Esophagus (tissue), 2 donors: ENCODE measurements around the gene ATP9A. TPM values are rescaled to one million over a fixed set of nuclear protein-coding genes. Genes with fewer than 3 reads are reported as not detected.
A peak's percentile ranks its signal among the peaks of the same experiment; 100 is the strongest.
"Not testable (repeated sequence)": the region's sequence is repeated elsewhere in the genome, so short reads cannot be mapped to it uniquely, and the experiment has no call there.

ENCODE experiments used
- H3K27ac ChIP-seq, 2 donors: one replicate each; pipeline ENCODE4 v1.5.1; 2013; ENCODE audit warnings: low read depth in 2 of 2, mild to moderate bottlenecking in 2 of 2, inconsistent platforms in 1 of 2, low read length in 1 of 2, moderate library complexity in 1 of 2
- H3K27me3 ChIP-seq, 2 donors: one replicate each; pipeline ENCODE4 v1.6.1; 2013; ENCODE audit warnings: low read length in 2 of 2, control low read depth in 1 of 2, mild to moderate bottlenecking in 1 of 2; ENCODE audit not compliant: insufficient read depth in 2 of 2, control insufficient read depth in 1 of 2
- H3K36me3 ChIP-seq, 2 donors: one replicate each; pipeline ENCODE4 v1.6.1; 2013; ENCODE audit warnings: low read length in 1 of 2; ENCODE audit not compliant: control insufficient read depth in 2 of 2, insufficient read depth in 2 of 2
- H3K4me1 ChIP-seq, 2 donors: one replicate each; pipeline ENCODE4 v1.6.1; 2013; ENCODE audit warnings: low read length in 1 of 2; ENCODE audit not compliant: control insufficient read depth in 2 of 2, insufficient read depth in 2 of 2
- H3K4me3 ChIP-seq, 2 donors: one replicate each; pipeline ENCODE4 v1.5.1; 2013; ENCODE audit warnings: low read length in 2 of 2, mild to moderate bottlenecking in 2 of 2, low read depth in 1 of 2, moderate library complexity in 1 of 2
- H3K9me3 ChIP-seq, 2 donors: one replicate each; pipeline ENCODE4 v1.6.1; 2013; ENCODE audit warnings: mild to moderate bottlenecking in 2 of 2, low read depth in 1 of 2, low read length in 1 of 2, moderate library complexity in 1 of 2; ENCODE audit not compliant: control insufficient read depth in 2 of 2, insufficient read depth in 1 of 2
- WGBS, 2 donors: extraction: QIAGEN DNeasy Blood & Tissue Kit; methylation state at CpG; one replicate each; pipeline ENCODE4 v1.1.7; 2013; 5-methylcytosine and 5-hydroxymethylcytosine counted together
- polyA plus RNA-seq, 2 donors: library from polyadenylated mRNA; stranded (reverse); fragments of 200-250 nt; gene quantifications; one replicate each; pipeline ENCODE4 v1.2.3, GENCODE V29; 2013
- donor health status: healthy with polysubstance abuse.
- donor health status: Bipolar disorder and iron deficiency.

The ATP9A gene
- polyA plus RNA-seq, 2 donors: 5.0 to 7.5 TPM

DNA sequence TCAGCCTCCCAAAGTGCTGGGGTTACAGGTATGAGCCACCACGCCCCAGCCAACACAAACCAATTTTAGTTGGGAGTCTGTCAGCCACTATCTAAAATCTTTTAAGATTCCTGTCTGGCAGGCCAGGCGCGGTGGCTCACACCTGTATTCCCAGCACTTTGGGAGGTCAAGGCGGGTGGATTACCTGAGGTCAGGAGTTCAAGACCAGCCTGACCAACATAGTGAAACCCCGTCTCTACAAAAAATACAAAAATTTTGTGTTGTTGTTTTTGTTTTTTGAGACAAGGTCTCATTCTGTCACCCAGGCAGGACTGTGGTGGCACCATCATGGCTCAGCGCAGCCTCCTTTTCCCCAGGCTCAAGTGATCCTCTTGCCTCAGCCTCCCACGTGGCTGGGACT is 27.9 kb downstream of the ATP9A start:
- not testable (repeated sequence) for H3K36me3 ChIP-seq, H3K4me3 ChIP-seq, H3K9me3 ChIP-seq, H3K27me3 ChIP-seq, H3K27ac ChIP-seq
- WGBS, 2 donors: 94 to 96% methylated on average over 7 of the region's 7 CpGs
- H3K4me1 ChIP-seq: peaks cover 0 to 13% of the 10 kb centered on the region in 2 donors

DNA sequence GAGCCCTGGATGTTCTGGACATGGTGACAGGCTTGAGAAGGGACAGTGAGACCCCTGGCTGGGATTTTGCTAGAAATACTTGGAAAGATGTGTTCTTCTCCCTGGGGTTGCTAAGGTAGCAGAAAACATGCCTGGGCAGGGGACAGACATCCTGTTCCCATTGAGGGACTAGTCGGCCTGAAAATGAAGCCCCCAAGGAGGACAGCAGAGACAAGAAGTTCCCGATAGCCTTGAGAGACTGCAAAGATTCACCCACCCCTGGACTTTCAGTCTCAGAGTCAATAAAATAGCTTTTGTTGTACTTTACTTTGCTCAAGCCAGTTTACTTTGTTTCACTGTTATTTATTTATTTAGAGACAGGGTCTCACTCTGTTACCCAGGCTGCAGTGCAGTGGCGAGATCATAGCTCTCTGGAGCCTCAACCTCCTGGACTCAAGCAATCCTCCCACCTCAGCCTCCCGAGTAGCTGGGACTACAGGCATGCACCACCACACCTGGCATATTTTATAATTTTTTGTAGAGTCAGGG is 28.4 kb downstream of the ATP9A start:
- no peak overlapping the region for H3K4me3 ChIP-seq
- no peaks in the 10 kb centered on the region for H3K9me3 ChIP-seq
- no peaks in the 10 kb centered on the region for H3K27me3 ChIP-seq
- peaks cover 0 to 13% of the 10 kb centered on the region in 2 donors for H3K4me1 ChIP-seq
- H3K36me3 ChIP-seq: no peaks in the 10 kb centered on the region
- no peak overlapping the region for H3K27ac ChIP-seq
- 83 to 90% methylated on average over 4 of the region's 4 CpGs for WGBS, 2 donors

DNA sequence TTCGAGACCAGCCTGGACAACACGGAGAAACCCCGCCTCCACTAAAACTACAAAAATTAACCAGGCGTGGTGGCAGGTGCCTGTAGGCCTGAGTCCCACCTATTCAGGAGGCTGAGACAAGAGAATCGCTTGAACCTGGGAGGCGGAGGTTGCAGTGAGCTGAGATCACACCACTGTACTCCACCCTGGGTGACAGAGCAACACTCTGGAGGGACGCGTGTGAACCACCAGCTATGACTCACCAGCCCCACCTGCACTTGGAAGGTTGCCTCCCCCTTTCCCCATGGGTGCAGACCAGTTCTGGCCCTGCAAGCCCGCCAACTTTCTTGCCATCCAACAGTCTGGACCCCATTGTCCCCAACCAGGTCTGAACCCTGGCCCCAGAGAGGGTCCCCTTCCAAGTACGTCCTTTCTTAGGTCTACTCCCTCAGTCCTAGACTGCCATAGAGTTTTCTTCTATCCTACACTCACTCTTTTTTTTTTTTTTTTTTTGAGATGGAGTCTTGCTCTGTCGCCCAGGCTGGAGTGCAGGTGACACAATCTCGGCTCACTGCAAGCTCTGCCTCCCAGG is 29.2 kb downstream of the ATP9A start:
- 80 to 88% methylated on average over 12 of the region's 12 CpGs for WGBS, 2 donors

DNA sequence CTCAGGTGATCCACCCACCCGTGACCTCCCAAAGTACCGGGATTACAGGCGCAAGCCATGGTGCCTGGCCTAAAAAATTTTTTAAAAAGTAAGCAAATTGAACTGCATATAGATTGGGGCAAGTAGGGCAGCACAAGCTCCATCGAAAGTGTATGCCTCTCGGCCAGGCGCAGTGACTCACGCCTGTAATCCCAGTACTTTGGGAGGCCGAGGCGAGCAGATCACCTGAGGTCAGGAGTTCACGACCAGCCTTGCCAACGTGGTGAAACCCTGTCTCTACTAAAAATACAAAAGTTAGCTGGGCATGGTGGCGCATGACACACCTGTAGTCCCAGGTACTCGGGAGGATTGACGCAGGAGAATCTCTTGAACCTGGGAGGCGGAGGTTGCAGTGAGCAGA is 29.9 kb downstream of the ATP9A start:
- H3K9me3 ChIP-seq, H3K4me3 ChIP-seq, H3K27me3 ChIP-seq, H3K36me3 ChIP-seq: not testable (repeated sequence)
- 77 to 83% methylated on average over 15 of the region's 15 CpGs for WGBS, 2 donors
- Histone ChIP-seq H3K27ac (peak overlapping the region in 1 of 2 donors; percentile 48), H3K4me1 (peaks cover 0 to 11% of the 10 kb centered on the region in 2 donors)

More for the DNA sequence above, 29.2 kb downstream of the ATP9A start:
- Histone ChIP-seq H3K4me1 (peaks cover 0 to 11% of the 10 kb centered on the region in 2 donors), H3K27me3 (no peaks in the 10 kb centered on the region), H3K36me3 (no peaks in the 10 kb centered on the region), H3K27ac (peak overlapping the region in 1 of 2 donors; percentile 52), H3K4me3 (no peak overlapping the region), H3K9me3 (no peaks in the 10 kb centered on the region)

DNA sequence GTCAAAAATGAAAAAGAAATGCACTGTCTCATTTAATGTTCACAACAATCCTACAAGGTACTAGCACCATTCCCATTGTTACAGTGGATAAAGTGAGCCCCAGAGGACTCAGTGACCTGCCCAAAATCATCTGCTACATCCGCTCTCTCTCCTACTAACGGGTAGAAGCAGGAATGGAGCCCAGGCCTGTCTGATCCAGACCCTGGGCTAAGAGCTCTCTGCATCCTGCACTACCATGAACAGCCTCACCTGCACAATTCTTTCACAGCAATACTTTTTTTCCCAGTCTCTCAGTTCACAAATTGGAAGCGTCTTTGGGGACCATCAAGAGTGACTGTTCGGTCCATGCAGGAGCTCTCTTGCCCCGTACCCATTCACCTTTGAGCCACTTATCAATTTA is 31.2 kb downstream of the ATP9A start:
- Histone ChIP-seq H3K4me3 (no peak overlapping the region), H3K27me3 (no peaks in the 10 kb centered on the region), H3K9me3 (no peaks in the 10 kb centered on the region), H3K27ac (no peak overlapping the region), H3K4me1 (peaks cover 0 to 10% of the 10 kb centered on the region in 2 donors), H3K36me3 (no peaks in the 10 kb centered on the region)
- WGBS, 2 donors: 74% methylated on average over 5 of the region's 5 CpGs

DNA sequence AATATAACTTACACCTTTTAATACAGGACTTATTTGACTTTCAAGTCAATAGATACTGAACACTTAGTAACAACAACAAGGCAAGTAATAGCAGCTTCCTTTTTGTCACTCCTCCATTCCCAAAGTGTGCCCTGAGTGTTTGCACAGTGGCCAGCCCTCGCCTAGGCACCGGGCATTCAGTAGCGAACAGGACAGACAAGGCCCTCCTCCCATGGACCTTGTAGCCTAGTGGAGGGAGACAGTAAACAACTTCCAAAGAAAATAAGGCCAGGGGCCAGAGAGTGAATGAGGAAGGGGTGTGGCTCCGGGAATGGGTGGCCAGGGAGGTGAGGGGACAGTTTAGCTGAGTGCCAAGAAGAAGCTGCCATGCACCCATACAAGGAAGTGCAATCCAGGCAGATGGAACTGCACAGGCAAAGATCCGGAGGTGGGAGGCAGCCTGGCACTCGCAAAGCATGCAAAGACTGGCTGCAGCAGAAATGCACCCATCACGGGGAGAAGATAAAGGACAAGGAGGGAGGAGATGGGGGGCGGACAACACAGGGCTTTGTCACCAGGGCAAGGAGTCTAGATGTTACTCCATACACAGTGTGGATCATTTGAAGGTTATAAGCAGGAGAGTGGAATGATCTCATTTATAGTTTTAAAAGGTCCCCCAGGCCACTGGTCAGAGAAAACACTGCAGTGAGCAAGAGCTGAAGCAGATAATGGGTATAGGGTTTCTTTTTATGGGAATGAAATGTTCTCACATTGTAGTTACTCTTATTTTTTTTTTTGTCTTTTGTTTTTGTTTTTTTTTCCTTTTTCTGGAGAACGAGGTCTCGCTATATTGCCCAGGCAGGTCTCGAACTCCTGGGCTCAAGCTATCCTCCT is 32.2 kb downstream of the ATP9A start:
- Histone ChIP-seq H3K36me3 (no peaks in the 10 kb centered on the region), H3K27ac (no peak overlapping the region), H3K27me3 (no peaks in the 10 kb centered on the region), H3K9me3 (no peaks in the 10 kb centered on the region), H3K4me1 (peaks cover 0 to 12% of the 10 kb centered on the region in 2 donors), H3K4me3 (no peak overlapping the region)
- 62 to 73% methylated on average over 11 of the region's 11 CpGs for WGBS, 2 donors

DNA sequence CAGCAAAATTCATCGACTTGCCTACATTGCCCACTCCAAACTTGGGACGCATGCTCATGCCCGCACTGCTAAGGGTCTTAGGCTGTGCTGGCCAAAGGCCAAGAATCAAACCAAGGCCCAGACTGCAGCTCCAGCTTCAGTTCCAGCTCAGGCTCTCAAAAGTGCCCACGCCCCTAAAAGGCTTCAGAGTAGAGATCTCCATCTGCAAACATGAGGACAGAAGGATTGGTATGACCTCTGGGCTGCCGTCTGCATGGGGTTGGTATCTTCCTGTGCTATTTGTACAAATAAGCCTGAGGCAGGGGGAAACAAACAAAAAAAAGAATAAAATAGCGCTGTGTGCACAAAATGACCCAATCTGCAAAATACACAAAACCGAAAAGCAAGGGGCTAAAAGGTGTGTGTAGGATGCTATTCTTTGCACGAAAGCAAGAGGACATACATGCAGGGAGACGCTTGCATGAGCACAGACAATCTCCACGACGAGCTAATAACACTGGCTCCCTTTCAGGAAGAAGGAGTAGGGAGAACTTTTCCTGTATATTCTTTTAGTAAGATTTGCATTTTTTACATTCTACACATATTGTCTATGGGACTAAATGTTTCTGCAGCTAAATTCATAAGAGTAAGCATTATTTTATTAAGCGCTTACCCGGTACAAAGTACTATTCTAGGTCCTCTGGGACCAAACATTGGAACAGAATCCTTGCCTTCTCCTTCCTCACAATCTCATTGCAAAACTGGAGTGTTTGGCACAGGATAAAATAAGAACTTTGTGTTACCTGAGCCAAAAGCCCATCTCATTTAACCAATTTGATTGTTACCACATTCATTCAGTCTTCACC is 33.1 kb downstream of the ATP9A start:
- peaks cover 0 to 12% of the 10 kb centered on the region in 2 donors for H3K4me1 ChIP-seq
- H3K9me3 ChIP-seq: no peaks in the 10 kb centered on the region
- no peaks in the 10 kb centered on the region for H3K36me3 ChIP-seq
- no peak overlapping the region for H3K4me3 ChIP-seq
- no peaks in the 10 kb centered on the region for H3K27me3 ChIP-seq
- H3K27ac ChIP-seq: no peak overlapping the region
- WGBS, 2 donors: 64 to 70% methylated on average over 13 of the region's 13 CpGs

DNA sequence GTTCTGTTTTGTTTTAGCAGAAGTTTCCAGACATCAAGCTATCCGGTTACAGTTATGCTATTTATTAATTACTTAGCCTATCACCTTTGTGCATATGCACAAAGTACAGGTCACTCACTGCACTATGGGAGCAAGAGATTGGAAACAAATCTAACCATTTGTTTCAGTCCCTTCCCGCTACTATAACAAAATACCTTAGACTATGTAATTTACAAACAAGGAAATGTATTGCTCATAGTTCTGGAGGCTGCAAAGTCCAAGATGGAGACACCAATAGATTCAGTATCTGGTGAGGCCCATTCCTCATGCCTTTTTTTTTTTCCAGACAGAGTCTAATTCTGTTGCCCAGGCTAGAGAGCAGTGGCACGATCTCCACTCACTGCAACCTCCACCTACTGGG is 35.1 kb downstream of the ATP9A start:
- no peaks in the 10 kb centered on the region for H3K36me3 ChIP-seq
- 84 to 88% methylated on average over 3 of the region's 3 CpGs for WGBS, 2 donors
- no peak overlapping the region for H3K27ac ChIP-seq

DNA sequence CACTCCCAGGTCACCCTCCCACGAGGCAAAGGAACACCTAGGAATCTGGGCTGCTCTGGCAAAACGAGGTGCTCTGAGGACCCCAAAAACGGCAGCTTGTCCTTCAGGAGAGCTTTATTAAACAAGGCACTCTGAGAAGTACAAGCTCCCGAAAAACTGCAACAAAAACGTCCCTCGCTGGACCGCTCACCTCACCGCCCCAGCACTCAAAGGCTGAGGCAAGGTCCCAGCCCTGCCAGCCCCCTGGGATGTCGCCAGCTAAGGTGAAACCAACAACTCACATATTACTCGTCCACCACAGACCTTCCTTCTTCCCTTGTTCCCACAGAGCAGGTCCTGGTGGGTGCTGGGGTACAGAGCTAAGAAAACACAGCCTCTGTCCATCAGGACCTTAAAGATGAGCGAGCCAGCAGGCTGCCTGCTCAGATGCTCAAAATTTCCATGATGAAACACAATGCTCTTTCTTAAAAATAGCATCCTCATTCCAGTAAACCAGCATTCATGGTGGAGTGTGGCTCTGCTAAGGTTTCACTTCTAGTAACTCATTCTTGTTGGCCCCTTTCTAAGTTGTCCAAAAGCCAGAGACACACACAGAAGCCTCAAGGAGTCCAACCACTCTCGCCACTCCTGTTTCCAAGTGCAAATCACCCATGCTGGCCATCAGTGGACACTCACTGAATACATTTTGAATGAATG is 35.9 kb downstream of the ATP9A start:
- no peaks in the 10 kb centered on the region for H3K36me3 ChIP-seq
- 61 to 65% methylated on average over 12 of the region's 12 CpGs for WGBS, 2 donors
- H3K4me1 ChIP-seq: peaks cover 0 to 10% of the 10 kb centered on the region in 2 donors
- H3K4me3 ChIP-seq: no peak overlapping the region
- H3K27me3 ChIP-seq: no peaks in the 10 kb centered on the region
- no peaks in the 10 kb centered on the region for H3K9me3 ChIP-seq
- peak overlapping the region; percentile 35 to 60 for H3K27ac ChIP-seq

More for the DNA sequence above, 35.1 kb downstream of the ATP9A start:
- Histone ChIP-seq H3K4me1 (peaks cover 0 to 10% of the 10 kb centered on the region in 2 donors), H3K27me3 (no peaks in the 10 kb centered on the region), H3K9me3 (no peaks in the 10 kb centered on the region), H3K4me3 (no peak overlapping the region)
